ENCODE results near the gene AFAP1L1.

Gene AFAP1L1

DNA sequence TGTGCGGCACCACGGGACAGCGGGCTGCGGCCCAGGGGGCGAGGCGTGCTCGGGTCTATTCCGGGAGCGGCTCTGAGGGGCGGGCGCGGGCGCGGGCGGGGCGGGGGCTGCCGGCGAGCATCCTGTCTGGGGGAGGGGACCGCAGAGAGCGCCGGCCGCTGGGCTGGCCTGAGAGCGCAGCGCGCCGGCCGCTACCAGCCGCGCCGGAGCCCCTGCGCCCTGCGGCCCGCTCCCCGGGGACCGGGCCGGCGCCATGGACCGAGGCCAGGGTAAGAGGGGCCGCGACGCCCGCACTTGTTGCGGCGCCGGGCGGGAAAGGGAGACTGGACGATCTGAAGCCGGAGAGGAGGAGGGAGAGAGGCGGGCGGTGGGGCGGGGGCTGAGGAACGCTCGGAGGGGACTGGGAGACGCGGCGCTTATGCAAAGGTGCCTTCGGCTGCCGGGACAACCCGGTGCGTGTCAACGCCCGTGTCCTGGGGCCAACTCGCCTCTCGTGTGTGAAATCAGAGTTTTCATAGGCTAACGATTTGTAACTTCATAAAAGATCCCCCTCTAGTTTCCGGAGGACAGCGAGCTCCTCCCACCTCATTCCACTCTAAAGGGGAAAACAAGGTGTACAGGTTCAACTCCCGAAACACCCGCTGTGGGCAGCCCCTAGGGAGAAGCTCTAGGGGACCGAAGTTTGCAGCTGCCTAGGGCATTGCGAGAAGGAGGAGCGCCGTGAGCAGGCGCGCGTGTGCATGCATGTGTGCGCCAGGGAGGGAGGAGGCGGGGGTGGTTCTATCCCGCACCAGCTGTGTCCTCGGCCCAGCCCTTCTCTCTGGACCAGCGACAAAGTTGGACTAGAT is at the start of gene AFAP1L1:
Gene AFAP1L1, plus strand, starts transcription at position 144 of the 848 bp plus-strand sequence. Its CDS starts 110 bp downstream, at position 254.
- DNase-seq (ENCODE audit: low read depth, low spot score) = no peak

DNA sequence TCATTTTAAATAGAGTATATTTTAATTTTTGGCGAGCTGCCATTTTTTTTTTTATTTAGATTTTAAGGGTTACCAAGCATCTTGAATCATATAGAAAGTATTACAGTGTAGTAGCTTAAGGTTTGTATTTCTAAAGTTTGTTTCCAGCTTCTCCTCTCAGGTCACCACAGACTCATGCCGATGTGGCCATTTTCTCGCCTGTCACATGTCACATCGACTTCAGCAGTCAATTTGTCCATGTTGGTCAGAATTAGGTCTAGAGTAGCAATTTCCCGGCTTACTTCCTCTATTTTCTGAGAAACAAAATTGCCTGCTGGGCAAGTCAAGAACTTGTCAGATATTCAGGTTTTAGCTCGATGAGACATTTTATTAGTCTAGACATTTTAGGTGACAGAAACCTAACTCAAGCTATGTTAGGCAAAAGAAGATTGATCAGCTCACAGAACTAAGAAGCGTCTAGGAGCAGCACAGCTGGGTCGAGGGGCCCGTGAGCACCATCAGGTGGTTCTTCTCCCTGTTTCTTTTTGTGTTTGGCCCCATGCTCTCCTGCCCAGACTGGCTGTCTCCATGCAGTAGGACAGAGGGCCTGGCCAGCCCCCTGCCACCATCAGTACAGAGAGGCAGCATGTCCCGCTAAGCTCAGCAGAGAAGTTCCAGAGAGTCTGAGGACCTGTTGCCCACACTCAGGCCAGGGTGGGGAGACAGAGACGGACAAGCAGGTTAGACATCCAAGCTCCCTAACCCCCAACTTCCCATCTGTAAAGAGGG is 48.4 kb upstream of the AFAP1L1 start:
- no peak for DNase-seq (ENCODE audit: low read depth, low spot score)

DNA sequence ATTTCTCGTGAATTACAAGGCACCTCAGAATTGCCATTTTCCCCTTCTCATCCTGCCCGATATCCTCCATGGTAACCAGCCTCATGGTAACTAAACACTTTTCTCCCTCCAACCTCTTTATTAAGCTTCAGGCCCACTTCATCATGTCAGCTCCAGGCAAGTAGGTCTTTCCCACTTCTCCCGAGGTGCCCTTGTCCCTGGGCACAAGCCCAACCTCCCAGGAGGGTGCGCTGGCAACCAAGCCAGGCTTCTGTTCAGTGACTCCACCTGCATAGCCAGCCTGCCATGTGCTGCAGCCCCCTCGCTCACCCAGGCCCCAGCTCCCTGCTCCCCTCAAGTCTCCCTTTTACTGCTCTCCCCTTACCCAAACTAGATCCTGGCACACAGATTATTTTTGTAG is 47.4 kb upstream of the AFAP1L1 start:
- no peak for DNase-seq (ENCODE audit: low read depth, low spot score)

DNA sequence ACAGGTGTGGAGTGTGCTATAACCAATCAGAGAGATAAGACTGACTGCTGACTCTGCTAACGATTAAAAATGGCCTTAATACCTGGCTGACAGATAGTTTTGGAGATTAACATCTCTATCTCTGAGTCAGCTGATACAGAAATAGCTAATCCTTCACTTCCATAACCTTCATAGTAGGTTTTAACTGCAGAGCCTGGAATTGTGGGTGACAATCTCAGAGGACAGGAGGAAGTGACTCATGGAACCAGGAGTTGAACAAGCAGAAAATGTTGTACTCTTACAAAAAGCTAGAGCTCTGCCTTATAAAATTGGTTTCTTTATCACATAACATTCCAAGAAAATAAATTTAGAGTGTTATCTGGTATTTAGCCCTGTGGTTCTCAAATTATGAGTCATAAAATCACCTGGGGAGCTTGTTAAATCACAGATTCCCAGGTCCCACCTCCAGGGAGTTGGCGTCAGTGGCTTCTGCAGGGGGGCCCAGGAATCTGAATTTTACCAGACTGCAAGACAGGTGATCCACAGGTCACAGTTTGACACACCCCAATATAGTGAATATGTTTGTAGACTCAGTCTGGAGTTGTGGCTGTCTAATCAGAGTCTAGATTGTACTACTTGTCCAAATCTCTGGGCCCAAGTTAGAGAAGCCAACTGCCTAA is 44.4 kb upstream of the AFAP1L1 start:
- no peak for DNase-seq (ENCODE audit: low read depth, low spot score)

DNA sequence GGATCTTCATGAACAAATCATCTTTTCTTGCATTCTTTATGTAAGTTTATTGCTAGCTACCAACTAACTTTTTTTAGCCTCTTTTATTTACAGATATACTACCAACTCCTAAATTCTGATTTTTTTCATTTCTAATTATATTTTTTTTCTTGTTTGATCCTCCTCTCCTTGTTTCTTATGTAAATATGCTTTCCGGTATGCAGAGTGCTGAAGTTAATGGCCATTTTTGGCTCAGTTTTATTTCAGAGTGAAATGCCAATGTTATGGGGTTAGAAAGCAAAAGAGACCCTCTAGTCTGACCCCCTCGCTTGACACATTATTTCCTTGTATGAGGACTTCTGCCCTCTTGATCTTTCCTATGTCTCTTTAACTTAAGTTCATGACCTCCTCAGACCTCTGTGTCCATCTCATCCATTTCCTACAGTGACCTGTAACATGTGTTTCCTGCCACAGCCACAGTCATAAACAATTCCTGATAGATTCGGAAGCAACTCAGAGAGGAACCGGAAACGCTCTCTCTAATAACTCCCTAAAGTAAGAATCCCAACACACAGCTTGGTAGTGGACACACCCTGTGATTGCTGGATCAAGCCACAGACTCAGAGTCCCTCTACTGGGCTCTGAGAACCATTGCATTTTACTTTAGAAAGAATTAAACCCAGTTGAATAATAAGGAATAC is 42.9 kb upstream of the AFAP1L1 start:
- DNase-seq (ENCODE audit: low read depth, low spot score) = no peak

DNA sequence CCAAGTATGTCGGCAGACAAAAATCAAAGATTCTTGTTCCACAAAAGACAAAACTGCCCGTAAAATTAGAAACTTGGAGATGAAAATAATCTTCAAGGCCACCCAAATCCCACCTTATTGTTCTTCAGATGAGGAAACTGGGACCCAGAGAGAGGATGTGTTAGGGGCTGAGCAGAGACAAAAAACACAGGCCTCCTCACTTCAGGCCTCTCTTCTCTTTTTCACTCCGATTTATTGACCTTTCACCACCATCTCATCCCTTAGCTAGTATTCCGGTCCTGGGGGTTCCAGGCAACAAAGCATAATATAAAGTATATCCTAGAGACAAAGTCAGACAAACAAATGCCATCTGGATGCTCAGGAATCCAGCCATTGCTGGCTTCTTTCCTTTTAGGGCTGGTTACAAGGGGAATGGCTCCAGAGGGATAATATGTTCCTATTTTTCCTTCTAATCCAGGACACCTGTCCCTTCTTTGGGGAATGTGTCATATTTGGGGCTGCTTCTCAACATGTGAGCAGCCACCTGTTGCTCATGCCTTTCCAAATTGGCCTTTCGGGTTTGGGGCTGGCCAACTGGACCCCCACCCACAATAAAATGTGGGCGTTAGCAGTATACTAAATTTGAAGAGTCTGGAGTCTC is 42.2 kb upstream of the AFAP1L1 start:
- no peak for DNase-seq (ENCODE audit: low read depth, low spot score)

DNA sequence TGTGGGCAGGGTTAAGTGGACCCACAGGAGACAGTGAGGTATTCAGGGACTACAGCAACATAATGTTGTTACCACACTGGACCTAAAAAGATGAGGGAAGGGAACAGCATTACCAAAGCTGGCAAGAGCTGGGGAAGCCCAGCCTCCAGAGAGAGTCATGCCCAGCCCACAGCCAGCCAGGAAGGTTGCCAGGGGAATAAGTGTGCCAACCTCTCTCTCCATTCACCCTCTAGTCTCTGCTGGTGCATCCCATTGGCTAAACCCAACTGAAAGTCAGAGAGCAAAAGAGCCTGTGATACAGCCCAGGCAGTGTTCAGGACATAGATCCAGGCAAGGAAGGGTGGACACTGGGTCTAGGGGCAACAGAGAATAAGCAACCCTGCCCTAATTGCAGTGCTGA is 35.8 kb upstream of the AFAP1L1 start:
- DNase-seq (ENCODE audit: low read depth, low spot score) = no peak

DNA sequence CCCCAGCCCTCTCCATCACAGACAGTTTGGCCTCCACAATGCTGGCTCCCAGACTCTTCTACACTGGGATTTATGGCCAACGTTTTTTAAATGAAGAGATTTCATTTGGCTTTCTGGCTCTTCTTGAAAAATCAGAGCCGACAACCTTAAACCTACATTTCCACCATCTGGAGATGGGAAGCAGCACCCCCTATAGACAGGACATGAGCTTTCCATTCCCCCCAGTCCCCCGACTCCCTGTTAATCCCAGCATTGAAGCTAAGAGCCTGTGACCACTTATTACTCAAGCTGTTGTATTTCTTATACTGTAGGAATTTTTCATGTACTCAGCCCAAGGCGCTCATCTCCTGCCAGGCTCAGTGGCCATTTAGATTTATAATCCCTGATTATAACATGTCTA is 34.0 kb upstream of the AFAP1L1 start:
- DNase-seq (ENCODE audit: low read depth, low spot score) = no peak

DNA sequence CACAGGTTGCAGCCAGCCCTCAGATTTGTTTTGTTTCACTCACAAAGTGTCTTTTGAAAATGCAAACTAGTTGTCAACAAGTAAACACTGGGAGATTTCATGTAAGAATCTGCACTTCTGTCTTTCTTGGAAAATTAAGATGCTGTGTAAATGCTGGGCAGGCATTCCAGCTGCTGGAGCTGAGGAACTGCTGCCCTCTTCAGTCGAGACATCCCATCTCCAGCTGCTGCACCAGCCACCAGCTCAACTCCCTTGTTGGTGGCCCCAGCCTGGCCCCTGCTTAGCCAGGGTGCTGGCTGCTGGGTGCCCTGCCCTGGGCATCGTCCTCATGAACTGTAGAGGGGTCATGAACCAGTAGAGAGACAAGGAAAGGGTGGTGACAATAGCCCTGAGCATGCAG is 33.1 kb upstream of the AFAP1L1 start:
- DNase-seq (ENCODE audit: low read depth, low spot score) = no peak

DNA sequence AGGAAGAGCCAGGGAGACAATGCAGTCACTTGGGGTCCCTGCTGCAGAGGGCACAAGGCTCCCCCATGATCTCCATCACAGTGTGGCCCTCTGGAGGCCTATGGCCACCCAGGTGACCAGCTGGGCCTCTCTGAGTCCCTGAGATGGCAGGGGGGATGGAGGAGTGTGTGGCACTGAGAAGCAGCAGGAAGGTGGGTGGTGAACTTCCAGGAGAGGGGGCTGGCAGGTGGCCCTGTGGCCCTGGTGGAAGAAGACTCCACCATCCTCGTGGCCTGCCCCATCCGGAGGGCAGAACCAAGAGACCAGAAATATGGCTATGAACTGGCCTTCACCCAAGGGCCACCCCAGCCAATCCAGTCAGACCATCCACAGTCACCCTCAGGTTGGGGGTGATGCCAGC is 31.7 kb upstream of the AFAP1L1 start:
- no peak for DNase-seq (ENCODE audit: low read depth, low spot score)

DNA sequence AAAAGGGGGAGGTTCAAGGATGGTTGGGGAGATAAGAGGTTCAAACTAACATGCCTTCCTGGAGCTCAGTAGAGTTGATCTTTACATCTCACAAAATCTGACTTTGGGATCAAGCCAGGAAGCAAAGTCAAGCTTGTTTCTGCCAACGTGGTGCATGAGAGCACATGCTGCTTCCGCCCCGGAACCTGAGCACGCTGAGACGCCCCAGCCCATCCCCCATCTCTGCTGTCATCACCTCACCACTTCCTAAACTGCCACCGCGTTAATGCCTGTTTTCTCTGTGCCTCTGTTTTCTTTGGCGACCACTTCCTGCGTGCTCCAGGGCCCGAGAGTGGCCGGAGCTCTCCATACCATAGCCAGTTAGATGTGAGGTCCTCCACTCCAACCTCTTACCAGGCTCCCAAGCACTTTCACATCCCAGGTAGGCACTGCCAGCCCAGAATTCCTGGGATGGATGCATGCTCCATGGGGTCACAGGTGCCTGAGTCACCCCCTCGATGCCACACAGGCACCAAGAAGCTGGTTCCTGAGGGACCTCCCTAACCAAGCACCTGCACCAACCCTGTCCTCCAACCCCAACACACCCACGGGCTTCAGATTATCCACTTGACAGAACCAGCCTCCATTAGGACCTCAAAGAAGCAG is 31.2 kb upstream of the AFAP1L1 start:
- DNase-seq (ENCODE audit: low read depth, low spot score) = peak; percentile 38

DNA sequence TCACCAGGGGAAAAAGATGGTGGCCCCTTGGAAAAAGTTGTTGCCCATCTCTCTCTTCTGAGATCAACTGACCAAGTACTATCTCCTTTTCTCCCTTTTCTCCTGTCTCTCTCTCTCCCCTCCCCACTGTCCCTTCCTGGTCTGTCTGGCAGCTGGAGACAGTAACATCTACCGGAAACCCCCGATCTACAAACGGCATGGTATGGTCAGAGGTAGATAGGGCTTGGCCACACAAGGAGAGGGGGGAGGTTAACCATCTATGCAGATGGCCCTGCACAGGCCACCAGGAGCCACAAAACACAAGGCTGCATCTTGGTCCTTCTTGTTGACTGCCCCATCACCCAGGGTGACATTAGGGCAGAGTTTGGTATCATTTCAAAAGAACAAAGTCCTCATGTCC is 29.3 kb upstream of the AFAP1L1 start:
- DNase-seq (ENCODE audit: low read depth, low spot score) = no peak

DNA sequence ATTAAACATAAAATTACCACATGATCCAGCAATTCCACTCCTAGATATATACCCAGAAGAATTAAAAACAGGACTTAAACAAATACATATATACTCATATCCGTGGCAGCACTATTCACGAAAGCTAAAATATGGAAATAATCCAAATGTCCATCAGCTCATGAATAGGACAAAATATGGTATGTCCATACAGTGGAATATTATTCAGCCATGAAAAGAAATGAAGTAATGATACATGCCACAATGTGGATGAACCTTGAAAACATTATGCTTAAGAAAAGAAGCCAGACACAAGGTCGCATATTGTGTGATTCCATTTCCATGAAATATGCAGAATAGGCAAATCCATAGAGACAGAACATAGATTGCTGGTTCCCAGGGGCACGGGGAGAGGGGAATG is 24.8 kb upstream of the AFAP1L1 start:
- no peak for DNase-seq (ENCODE audit: low read depth, low spot score)

DNA sequence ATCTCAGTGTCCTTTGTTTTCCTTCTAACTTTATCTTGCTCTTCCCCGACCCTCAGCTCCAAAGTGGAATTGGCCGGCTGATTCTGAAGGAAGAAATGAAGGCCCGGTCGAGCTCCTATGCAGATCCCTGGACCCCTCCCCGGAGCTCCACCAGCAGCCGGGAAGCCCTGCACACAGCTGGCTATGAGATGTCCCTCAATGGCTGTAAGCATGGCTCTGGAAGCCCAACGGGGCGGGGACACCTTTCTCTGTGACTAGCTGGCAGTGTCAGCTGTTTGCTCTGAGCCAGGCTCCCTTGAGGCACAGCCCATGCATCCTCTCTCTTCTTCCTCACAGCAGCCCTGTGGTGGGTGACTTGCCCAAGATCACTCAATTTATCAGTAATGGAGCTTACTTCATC is 23.9 kb upstream of the AFAP1L1 start:
- no peak for DNase-seq (ENCODE audit: low read depth, low spot score)

DNA sequence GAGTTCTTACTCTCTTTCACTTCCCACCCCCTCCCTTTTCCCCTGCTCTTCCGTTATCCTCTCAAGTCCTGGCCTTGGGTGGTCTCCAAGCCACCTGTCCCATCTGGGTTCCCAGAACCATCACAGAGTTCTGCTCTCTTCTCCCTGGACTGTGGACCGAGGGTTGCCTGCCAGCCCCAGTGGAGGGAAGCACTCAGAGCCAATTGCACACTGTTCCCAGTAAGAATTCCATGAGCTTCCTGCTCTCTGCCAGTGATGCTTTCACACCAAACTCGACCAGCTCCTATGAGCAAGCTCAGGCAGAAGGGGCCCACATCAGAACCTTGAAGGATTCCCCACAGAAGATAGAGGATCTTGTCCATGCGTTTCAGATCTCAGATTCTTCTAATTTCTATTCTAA is 20.1 kb upstream of the AFAP1L1 start:
- no peak for DNase-seq (ENCODE audit: low read depth, low spot score)

DNA sequence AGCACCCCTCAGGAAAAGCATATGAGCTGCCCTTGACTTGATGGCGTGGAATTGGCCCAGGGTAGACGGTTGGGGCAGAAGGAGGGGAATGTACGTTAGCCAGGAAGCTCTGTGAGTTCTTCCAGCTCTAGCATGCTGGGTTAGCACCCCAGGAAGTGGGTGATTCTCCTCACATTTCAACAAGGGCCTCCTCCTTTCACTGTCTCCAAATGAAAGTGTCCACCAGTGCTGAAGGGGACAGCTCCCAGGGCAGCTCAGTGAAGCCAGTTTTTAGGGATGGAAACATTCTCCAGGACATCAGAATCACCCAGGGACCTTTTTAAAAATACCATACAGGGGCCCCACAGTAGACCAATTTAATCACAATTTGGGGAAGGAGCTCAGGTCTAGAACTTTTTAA is 17.2 kb upstream of the AFAP1L1 start:
- no peak for DNase-seq (ENCODE audit: low read depth, low spot score)

DNA sequence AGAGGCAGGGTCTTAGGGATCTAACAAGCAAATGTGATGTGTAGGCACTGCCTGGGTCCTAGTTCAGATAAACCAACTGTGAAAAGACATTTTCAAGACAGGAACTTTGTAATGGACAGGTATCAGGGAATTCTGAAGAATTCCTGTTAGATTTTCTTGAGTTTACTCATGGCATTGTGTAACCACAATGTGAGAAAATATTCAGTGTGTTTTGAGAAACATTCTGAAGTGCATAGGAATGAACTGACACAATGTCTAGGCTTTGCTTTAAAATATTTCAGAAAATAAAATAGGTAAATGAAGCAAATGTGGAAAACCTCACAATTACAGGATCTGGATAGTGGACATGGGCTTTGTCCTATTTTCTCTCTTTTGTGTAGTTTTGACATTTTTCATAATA is 15.2 kb upstream of the AFAP1L1 start:
- no peak for DNase-seq (ENCODE audit: low read depth, low spot score)

DNA sequence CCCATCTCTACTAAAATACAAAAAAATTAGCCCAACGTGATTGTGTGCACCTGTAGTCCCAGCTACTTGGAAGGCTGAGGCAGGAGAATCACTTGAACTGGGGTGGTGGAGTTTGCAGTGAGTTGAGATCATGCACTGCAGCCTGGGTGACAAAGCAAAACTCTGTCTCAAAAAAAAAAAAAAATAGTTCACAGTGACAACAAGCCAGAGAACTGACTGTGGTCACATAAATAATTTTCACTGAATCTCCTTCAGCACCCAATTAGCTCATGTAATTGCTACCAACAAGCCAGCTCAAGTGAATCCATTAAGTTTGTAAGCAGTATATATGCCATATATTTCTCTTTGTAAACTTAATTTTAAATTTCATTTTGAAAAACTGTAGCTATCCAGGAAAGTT is 14.5 kb upstream of the AFAP1L1 start:
- DNase-seq (ENCODE audit: low read depth, low spot score) = no peak

DNA sequence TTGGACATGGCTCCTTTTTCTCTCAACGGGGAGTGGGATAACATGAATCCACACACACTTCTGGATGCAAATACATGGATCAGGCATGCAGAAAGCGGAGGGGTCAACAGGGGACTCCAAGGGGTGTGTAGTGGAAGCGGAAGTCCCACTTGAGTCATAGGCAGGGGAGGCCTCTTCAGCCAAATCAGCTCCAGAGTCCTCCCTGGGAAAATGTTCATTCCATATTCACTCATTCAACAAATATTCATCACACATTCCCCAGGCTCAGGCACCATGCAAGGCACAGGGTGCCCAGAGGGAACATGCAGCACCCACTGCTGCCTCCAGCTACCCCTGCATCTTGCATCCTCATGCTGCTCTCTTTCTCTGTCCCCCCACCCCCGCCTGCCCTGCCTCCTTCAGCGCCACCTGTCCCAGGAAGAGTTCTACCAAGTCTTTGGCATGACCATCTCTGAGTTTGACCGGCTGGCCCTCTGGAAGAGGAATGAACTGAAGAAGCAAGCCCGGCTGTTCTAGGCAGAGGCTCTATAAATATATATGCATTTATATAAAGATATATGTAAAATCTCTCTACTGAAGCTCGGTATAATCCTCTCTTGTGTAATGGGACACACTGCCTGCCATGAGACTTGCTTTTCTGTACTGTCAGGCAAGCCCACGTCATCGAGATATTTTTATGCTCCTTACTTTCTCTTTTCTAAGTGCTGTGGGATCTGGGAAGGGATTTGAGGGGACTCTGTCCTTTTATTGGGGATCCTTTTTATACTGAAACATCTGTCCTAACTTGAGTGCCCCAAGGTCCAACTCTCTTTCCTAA is 13.6 kb upstream of the AFAP1L1 start:
- DNase-seq (ENCODE audit: low read depth, low spot score) = no peak

DNA sequence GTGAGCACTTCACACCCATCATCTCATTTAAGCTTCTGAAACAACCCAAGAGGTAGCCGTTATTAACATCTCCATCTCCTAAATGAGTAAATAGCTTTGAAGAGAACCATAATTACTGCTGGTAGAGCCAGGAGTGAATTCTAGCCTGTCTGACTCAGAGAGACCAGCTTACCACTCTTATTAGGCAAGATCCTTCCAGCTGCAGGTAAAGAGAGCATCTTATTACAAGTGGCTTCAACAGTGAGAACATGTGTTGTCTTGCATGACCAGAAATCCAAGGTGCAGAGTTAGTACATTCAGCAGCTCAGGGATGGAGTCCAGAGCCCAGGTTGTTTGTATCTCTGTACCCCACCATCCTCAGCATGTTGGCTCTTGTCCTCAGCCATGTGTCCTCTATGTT is 10.9 kb upstream of the AFAP1L1 start:
- DNase-seq (ENCODE audit: low read depth, low spot score) = no peak
